Measurements from ENCODE around the gene RGP1.

- no peak for TF ChIP-seq POLR2A (IDR thresholded peaks at IDR 0.05; ENCODE audit: low read length)
- no peak for TF ChIP-seq GATA1 (IDR thresholded peaks at IDR 0.05; ENCODE audit: low read depth, low read length)
These were observed 43.7 kb upstream of the RGP1 start for GRCh38 chr9:35705372-35705771.
